B cell (primary cell): ENCODE measurements around the gene ARHGAP45. TPM values are rescaled to one million over a fixed set of nuclear protein-coding genes. Genes with fewer than 3 reads are reported as not detected.
A peak's percentile ranks its signal among the peaks of the same experiment; 100 is the strongest.

Experiments
- ATAC-seq: fragments of 200-7000 bp; cut with Tn5 transposase; one replicate; pipeline ENCODE4 v1.10.0; 2021; ENCODE audit warnings: low read depth, mild to moderate bottlenecking, moderate number of reproducible peaks, moderate library complexity
- CTCF ChIA-PET: fragments of 350-600 bp; sonication (Branson Sonifier 250); formaldehyde crosslinking; loops from one replicate; lab custom pipeline; 2021; ENCODE audit warnings: antibody characterized with exemption, inconsistent platforms; lab: Charles Lee
- POLR2A ChIA-PET: fragments of 350-600 bp; sonication (Branson Sonifier 250); formaldehyde crosslinking; loops from one replicate; lab custom pipeline; 2021; ENCODE audit warnings: antibody characterized with exemption; lab: Charles Lee
- DNase-seq: peaks from one replicate; pipeline ENCODE4 v3.0.0; 2013
- H2AFZ ChIP-seq: 2 replicates; pipeline ENCODE4 v1.6.1; 2012; ENCODE audit warnings: mild to moderate bottlenecking, low read depth, low read length; ENCODE audit not compliant: insufficient read depth, poor library complexity, severe bottlenecking
- H3K27ac ChIP-seq, 2 donors: 1 replicate in 1 of 2; 2 replicates in 1 of 2; pipeline ENCODE4 v1.5.1; 2012 to 2013; ENCODE audit warnings: low read length in 2 of 2, mild to moderate bottlenecking in 2 of 2, moderate library complexity in 1 of 2
- H3K27me3 ChIP-seq, 4 experiments: fragments of 200-600 bp in 1 of 4; sonication (generic) in 1 of 4; replicated peaks in 1 of 4; 1 replicate in 2 of 4; 2 replicates in 2 of 4; pipeline versions ENCODE4 v1.6.1 to v1.7.0; 2013 to 2016; ENCODE audit warnings: low read length in 3 of 4, mild to moderate bottlenecking in 2 of 4, mixed read lengths in 1 of 4, moderate library complexity in 1 of 4; ENCODE audit not compliant: insufficient read depth in 4 of 4, control insufficient read depth in 3 of 4; ENCODE audit errors: control extremely low read depth in 1 of 4
- H3K36me3 ChIP-seq, 2 experiments: replicated peaks in 1 of 2; 1 replicate in 1 of 2; 2 replicates in 1 of 2; pipeline versions ENCODE4 v1.6.1 to v1.7.1; 2013; ENCODE audit warnings: low read length in 1 of 2; ENCODE audit not compliant: insufficient read depth in 2 of 2, control insufficient read depth in 1 of 2; ENCODE audit errors: control extremely low read depth in 1 of 2, extremely low read depth in 1 of 2
- H3K4me1 ChIP-seq, 2 donors: fragments of 200-600 bp in 1 of 2; sonication (generic) in 1 of 2; 1 replicate in 1 of 2; 2 replicates in 1 of 2; pipeline versions ENCODE4 v1.5.1 to v1.6.1; 2013 to 2017; ENCODE audit warnings: low read length in 2 of 2; ENCODE audit not compliant: control insufficient read depth in 2 of 2, insufficient read depth in 2 of 2
- H3K4me2 ChIP-seq: replicated peaks from 2 replicates; pipeline ENCODE3; 2012; ENCODE audit warnings: mild to moderate bottlenecking, low read depth, low read length; ENCODE audit not compliant: poor library complexity, severe bottlenecking
- H3K4me3 ChIP-seq, 5 experiments: fragments of 200-600 bp in 1 of 5; sonication (generic) in 1 of 5; 1 replicate in 3 of 5; 2 replicates in 2 of 5; pipeline versions ENCODE4 v1.5.1 to v1.7.0; 2011 to 2016; ENCODE audit warnings: low read length in 4 of 5, mild to moderate bottlenecking in 4 of 5, low read depth in 2 of 5, control low read depth in 1 of 5, moderate library complexity in 1 of 5; ENCODE audit not compliant: insufficient read depth in 1 of 5; ENCODE audit errors: control extremely low read depth in 1 of 5, extremely low read depth in 1 of 5
- H3K79me2 ChIP-seq: fragments of 200-600 bp; sonication (generic); one replicate; pipeline ENCODE4 v1.6.0; 2016; ENCODE audit warnings: low read length; ENCODE audit not compliant: control insufficient read depth, insufficient read depth
- H3K9ac ChIP-seq: fragments of 200-600 bp; sonication (generic); 2 replicates; pipeline ENCODE4 v1.6.1; 2017; ENCODE audit warnings: mild to moderate bottlenecking, low read length, moderate library complexity
- H3K9me3 ChIP-seq, 3 donors: one replicate each; pipeline versions ENCODE4 v1.6.1 to v1.7.1; 2013; ENCODE audit warnings: low read length in 2 of 3; ENCODE audit not compliant: control insufficient read depth in 2 of 3, insufficient read depth in 1 of 3; ENCODE audit errors: control extremely low read depth in 1 of 3
- H4K20me1 ChIP-seq: 2 replicates; pipeline ENCODE4 v1.6.0; 2012; ENCODE audit warnings: mild to moderate bottlenecking, low read length; ENCODE audit not compliant: insufficient read depth, control insufficient read depth, poor library complexity, severe bottlenecking
- H3K27ac Mint-ChIP-seq: one replicate; pipeline ENCODE4 v1.8.0; 2021; ENCODE audit warnings: mixed read lengths
- H3K27me3 Mint-ChIP-seq: one replicate; pipeline ENCODE4 v1.8.0; 2021; ENCODE audit warnings: mixed read lengths
- H3K4me1 Mint-ChIP-seq: one replicate; pipeline ENCODE4 v1.8.0; 2021; ENCODE audit warnings: mixed read lengths
- H3K4me3 Mint-ChIP-seq: one replicate; pipeline ENCODE4 v1.8.0; 2021; ENCODE audit warnings: mixed read lengths
- H3K9me3 Mint-ChIP-seq: one replicate; pipeline ENCODE4 v1.8.0; 2022; ENCODE audit warnings: mixed read lengths; ENCODE audit not compliant: insufficient read depth
- EZH2 ChIP-seq: IDR thresholded peaks from 2 replicates; pipeline ENCODE4 v1.6.1; 2012; ENCODE audit warnings: borderline replicate concordance, low read depth, mild to moderate bottlenecking, moderate library complexity, low read length; ENCODE audit not compliant: insufficient read depth, poor library complexity, severe bottlenecking
- WGBS: methylation state at CpG from one replicate; pipeline ENCODE4 v1.1.5; 2013; ENCODE audit warnings: missing lambda C conversion rate; ENCODE audit not compliant: insufficient coverage; 5-methylcytosine and 5-hydroxymethylcytosine counted together
- intact Hi-C: fragments of 100-400 bp; cut with micrococcal nuclease; formaldehyde crosslinking; loops from one replicate; pipeline ENCODE4 v1.10.0; 2022
- polyA plus RNA-seq: library from polyadenylated mRNA; depleted of rRNA; stranded (reverse); fragments of >200 nt; gene quantifications from 2 replicates; pipeline ENCODE4 v1.2.3, GENCODE V29; 2012
- total RNA-seq, 2 donors: library from RNA; stranded (reverse); fragments of 120-200 nt in 1 of 2; gene quantifications; 1 replicate in 1 of 2; 2 replicates in 1 of 2; pipeline versions ENCODE4 v1.2.3 to v1.2.4, GENCODE V29; 2013 to 2022
- TF ChIP-seq, protein P1 (sequence below): fragments of 200-600 bp; IDR thresholded peaks from one replicate; pipeline ENCODE4 v1.8.0; 2022; ENCODE audit warnings: antibody characterized with exemption, mild to moderate bottlenecking

The ARHGAP45 gene
- total and polyA plus RNA-seq, 2 donors (not counting 1 experiment from before 2014, with no cell fraction given), result 488 to 490 TPM

DNA sequence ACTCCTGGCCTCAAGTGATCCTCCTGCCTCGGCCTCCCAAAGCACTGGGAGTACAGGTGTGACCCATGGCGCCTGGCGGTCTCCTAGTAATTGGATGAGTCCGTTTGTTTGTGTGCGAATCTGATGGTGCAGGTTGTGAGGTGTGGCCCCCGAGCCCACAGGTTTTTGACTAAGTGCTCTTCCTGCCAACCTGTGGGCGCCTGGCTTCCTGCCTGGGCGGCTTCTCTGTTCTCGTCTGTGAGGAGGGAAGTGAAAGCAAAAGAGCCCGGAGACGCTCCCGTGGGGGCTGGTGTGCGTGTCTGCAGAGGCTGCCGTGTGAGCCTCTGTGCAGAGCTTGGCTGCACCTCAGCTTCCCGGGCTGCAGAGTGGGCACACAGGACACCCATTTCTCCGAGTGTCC, 10.0 kb downstream of the ARHGAP45 start:
- DNase-seq (peak; percentile 95), ATAC-seq (peak; percentile 86)
- Mint-ChIP-seq H3K9me3 (no peaks in the 10 kb centered on the region), H3K4me3 (peak overlapping the region; percentile 81), H3K4me1 (peaks cover 51% of the 10 kb centered on the region), H3K27me3 (no peaks in the 10 kb centered on the region), H3K27ac (peak overlapping the region; percentile 97)
- peak overlapping the region in 4 of 5 experiments; percentile 15 to 42 (median 28) for H3K4me3 ChIP-seq
- peak overlapping the region; percentile 86 to 87 for H3K27ac ChIP-seq
- 1% methylated on average over 15 of the region's 16 CpGs for WGBS
- peaks cover 68 to 94% of the 10 kb centered on the region in 2 donors for H3K4me1 ChIP-seq
- H3K36me3 ChIP-seq, result peaks cover 0 to 84% of the 10 kb centered on the region in 2 experiments
- TF ChIP-seq, protein P1, sequence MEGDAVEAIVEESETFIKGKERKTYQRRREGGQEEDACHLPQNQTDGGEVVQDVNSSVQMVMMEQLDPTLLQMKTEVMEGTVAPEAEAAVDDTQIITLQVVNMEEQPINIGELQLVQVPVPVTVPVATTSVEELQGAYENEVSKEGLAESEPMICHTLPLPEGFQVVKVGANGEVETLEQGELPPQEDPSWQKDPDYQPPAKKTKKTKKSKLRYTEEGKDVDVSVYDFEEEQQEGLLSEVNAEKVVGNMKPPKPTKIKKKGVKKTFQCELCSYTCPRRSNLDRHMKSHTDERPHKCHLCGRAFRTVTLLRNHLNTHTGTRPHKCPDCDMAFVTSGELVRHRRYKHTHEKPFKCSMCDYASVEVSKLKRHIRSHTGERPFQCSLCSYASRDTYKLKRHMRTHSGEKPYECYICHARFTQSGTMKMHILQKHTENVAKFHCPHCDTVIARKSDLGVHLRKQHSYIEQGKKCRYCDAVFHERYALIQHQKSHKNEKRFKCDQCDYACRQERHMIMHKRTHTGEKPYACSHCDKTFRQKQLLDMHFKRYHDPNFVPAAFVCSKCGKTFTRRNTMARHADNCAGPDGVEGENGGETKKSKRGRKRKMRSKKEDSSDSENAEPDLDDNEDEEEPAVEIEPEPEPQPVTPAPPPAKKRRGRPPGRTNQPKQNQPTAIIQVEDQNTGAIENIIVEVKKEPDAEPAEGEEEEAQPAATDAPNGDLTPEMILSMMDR, result no peak
- TF ChIP-seq EZH2, result no peak
- peaks cover 78% of the 10 kb centered on the region for H3K79me2 ChIP-seq
- H3K4me2 ChIP-seq, result peak overlapping the region; percentile 90
- ChIA-PET CTCF (interaction anchor here (0.6 to 6.9 kb wide), 8 partner anchors 10 to 179 kb away, joined by 3 to 56 read pairs (median 4); partner anchors contain the start of genes ABCA7 and ARHGAP45), POLR2A (interaction anchor here (0.6 to 5.0 kb wide), 12 partner anchors 8 to 271 kb away, joined by 3 to 67 read pairs (median 6); partner anchors contain the start of genes ARHGAP45, CNN2, GPX4 and WDR18)
- intact Hi-C loops, result loop anchor here (1.0 to 2.0 kb wide), 5 partner anchors 8 to 56 kb away; partner anchors contain the start of genes POLR2E, RNU6-2 and TMEM259
- peak overlapping the region; percentile 40 for H3K9ac ChIP-seq
- no peak overlapping the region for H2AFZ ChIP-seq
- peaks cover 69% of the 10 kb centered on the region for H4K20me1 ChIP-seq
- H3K9me3 ChIP-seq, result no peaks in the 10 kb centered on the region
- no peaks in the 10 kb centered on the region for H3K27me3 ChIP-seq

DNA sequence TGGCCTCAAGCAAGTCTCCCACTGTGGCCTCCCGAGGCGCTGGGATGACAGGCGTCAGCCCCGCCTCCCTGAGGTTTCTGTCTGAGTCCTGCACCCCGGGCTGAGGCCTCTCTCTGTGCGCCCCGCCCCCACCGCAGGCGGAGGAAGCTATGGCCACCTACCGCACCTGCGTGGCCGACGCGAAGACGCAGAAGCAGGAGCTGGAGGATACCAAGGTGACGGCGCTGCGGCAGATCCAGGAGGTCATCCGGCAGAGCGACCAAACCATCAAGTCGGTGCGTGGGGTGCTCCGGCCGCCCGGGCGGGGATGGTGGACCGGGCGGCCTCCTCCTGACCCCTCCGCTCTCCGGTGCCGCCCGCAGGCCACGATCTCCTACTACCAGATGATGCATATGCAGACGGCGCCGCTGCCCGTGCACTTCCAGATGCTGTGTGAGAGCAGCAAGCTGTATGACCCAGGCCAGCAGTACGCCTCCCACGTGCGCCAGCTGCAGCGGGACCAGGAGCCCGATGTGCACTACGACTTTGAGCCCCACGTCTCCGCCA, 12.7 kb downstream of the ARHGAP45 start:
- H3K27me3 ChIP-seq, result no peaks in the 10 kb centered on the region
- no peak overlapping the region for H3K9ac ChIP-seq
- Mint-ChIP-seq H3K9me3 (no peaks in the 10 kb centered on the region), H3K4me3 (no peak overlapping the region), H3K4me1 (peaks cover 41% of the 10 kb centered on the region), H3K27ac (peak overlapping the region; percentile 37), H3K27me3 (no peaks in the 10 kb centered on the region)
- H2AFZ ChIP-seq, result no peak overlapping the region
- no peak overlapping the region for H3K27ac ChIP-seq
- no peak for DNase-seq
- POLR2A ChIA-PET, result interaction anchor here (1.5 to 4.3 kb wide), 2 partner anchors 12 to 52 kb away, joined by 3 to 33 read pairs; partner anchors contain the start of genes ARHGAP45 and CNN2
- peaks cover 56% of the 10 kb centered on the region for H3K79me2 ChIP-seq
- no peaks in the 10 kb centered on the region for H3K9me3 ChIP-seq
- no peak overlapping the region for H3K4me3 ChIP-seq
- intact Hi-C loops, result no loop called here
- H3K4me2 ChIP-seq, result no peak overlapping the region
- no peak for TF ChIP-seq EZH2
- ATAC-seq, result no peak
- WGBS, result 93% methylated on average over 43 of the region's 45 CpGs
- CTCF ChIA-PET, result interaction anchor here (1.8 to 6.9 kb wide), 2 partner anchors 8 to 14 kb away, joined by 6 to 49 read pairs; no protein-coding TSS in a partner anchor
- H3K4me1 ChIP-seq, result peaks cover 49 to 84% of the 10 kb centered on the region in 2 donors
- H4K20me1 ChIP-seq, result peaks cover 70% of the 10 kb centered on the region
- H3K36me3 ChIP-seq, result peaks cover 0 to 81% of the 10 kb centered on the region in 2 experiments
